Measurements from ENCODE around the gene MRPS18A. TPM values are rescaled to one million over a fixed set of nuclear protein-coding genes. Genes with fewer than 3 reads are reported as not detected.

MRPS18A gene
- total RNA-seq, 1 donor from 2014 or later, result 49.1 TPM

DNA sequence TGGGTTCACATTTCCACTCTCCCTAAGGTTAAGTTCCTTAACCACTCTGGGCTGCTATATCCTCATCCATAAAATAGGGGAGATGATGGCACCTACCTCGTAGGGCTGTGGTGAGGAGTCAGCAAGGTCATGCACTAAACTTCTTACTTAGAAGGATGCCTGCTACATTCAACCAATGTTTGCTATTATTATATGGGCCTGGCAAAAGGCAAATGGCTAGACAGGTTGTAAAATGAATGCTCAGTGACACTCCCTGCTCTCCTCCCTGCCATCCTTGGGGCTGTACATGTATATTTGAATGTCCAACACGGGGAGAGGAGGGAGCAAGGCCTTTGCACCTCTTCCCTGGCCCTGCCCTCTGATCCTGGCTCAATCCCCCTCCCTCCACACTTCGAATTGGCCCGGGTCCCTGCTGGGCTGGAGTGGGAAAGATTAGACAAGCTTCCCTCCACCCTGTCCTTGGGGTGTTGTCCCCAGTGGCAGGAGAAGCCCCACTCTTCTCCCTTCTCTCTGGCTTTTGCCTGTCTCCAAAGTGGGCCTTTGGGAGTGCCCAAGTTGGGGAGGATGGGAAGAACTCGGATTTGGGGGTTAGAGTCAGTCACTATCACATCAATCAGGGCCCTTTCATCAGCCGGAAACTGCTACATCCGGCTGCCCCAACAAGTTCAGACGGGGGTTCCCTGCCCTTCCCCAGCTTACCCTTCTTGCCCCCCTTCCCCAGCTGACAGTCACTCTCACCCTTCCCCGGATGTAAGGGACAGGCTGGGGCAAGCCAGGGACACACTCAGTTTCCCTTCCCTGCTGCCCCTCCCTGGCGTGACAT lies 46.1 kb upstream of the MRPS18A start:
- Mint-ChIP-seq H3K4me3 (no peak overlapping the region), H3K36me3 (no peaks in the 10 kb centered on the region), H3K4me1 (ENCODE audit: unreplicated experiment) (no peaks in the 10 kb centered on the region), H3K27ac (no peak overlapping the region), H3K27me3 (no peaks in the 10 kb centered on the region), H3K9me3 (peaks cover 4% of the 10 kb centered on the region)
- TF ChIP-seq, protein P1, sequence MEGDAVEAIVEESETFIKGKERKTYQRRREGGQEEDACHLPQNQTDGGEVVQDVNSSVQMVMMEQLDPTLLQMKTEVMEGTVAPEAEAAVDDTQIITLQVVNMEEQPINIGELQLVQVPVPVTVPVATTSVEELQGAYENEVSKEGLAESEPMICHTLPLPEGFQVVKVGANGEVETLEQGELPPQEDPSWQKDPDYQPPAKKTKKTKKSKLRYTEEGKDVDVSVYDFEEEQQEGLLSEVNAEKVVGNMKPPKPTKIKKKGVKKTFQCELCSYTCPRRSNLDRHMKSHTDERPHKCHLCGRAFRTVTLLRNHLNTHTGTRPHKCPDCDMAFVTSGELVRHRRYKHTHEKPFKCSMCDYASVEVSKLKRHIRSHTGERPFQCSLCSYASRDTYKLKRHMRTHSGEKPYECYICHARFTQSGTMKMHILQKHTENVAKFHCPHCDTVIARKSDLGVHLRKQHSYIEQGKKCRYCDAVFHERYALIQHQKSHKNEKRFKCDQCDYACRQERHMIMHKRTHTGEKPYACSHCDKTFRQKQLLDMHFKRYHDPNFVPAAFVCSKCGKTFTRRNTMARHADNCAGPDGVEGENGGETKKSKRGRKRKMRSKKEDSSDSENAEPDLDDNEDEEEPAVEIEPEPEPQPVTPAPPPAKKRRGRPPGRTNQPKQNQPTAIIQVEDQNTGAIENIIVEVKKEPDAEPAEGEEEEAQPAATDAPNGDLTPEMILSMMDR (conservative IDR thresholded peaks at IDR 0.05), result no peak
- no peak for DNase-seq (ENCODE audit: extremely low spot score, unreplicated experiment)

DNA sequence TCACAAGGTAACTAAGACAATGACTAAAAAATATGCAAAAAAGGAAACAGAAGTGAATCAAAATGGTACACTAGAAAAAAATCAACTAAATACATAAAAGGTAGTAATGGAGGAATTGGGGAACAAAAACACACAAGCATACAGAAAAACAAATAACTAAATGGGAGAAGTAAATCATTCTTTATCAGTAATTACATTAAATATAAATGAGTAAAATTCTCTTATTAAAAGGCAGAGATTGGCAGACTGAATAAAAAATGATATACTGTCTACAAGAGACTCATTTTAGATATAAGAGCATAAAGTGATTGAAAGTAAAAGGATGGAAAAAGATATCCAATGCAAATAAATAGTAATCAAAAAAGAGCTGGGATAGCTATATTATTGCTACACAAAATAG lies 43.0 kb upstream of the MRPS18A start:
- DNase-seq (ENCODE audit: extremely low spot score, unreplicated experiment), result no peak
- peaks cover 3% of the 10 kb centered on the region for H3K27me3 Mint-ChIP-seq
- H3K9me3 Mint-ChIP-seq, result peaks cover 4% of the 10 kb centered on the region
- H3K36me3 Mint-ChIP-seq, result no peaks in the 10 kb centered on the region
- TF ChIP-seq, protein P1 (conservative IDR thresholded peaks at IDR 0.05), result no peak
- H3K4me3 Mint-ChIP-seq, result no peak overlapping the region
- H3K4me1 Mint-ChIP-seq (ENCODE audit: unreplicated experiment), result peaks cover 4% of the 10 kb centered on the region
- H3K27ac Mint-ChIP-seq, result no peak overlapping the region

DNA sequence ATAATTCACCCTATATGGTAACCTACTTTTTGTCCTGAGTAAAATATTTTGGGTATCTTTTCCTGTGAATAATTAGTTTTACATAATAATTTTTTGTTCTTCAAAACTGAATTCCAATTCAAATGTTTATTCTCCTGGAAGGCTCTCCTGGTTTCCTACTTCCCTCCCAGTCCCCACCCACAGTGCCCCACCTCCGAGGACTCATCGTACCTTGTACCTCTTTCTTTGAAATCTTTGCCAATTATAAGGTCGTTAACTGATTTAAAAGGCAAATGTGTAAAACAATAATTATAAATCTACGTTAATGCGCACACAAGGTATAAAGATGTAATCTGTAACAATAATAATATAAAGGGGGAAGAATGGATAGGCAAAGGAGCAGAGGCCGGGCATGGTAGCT lies 41.9 kb upstream of the MRPS18A start:
- Mint-ChIP-seq H3K27me3 (peaks cover 3% of the 10 kb centered on the region), H3K9me3 (peaks cover 4% of the 10 kb centered on the region), H3K4me1 (ENCODE audit: unreplicated experiment) (peaks cover 4% of the 10 kb centered on the region), H3K36me3 (no peaks in the 10 kb centered on the region), H3K4me3 (no peak overlapping the region), H3K27ac (no peak overlapping the region)
- TF ChIP-seq, protein P1 (conservative IDR thresholded peaks at IDR 0.05), result no peak
- DNase-seq (ENCODE audit: extremely low spot score, unreplicated experiment), result no peak

DNA sequence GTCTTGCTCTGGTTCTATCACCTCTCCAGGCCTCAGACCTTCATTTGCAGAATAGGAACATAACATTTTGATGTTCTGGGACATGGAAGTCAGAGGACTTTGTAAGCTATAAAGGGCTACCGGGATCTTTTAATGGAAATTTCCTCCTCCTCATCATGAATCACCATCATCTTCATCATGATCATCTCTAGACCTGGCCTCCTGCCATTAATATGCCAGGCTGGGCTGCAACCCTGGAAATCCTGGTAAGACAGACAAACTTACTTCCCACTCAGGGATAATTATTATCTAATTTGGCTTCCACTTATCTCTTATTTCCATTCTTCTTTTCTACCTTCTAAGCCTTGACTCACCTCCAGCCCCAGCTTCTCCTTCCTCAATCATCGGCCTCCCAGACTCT lies 41.0 kb upstream of the MRPS18A start:
- Mint-ChIP-seq H3K36me3 (no peaks in the 10 kb centered on the region), H3K27ac (no peak overlapping the region), H3K9me3 (peaks cover 4% of the 10 kb centered on the region), H3K4me1 (ENCODE audit: unreplicated experiment) (peaks cover 7% of the 10 kb centered on the region), H3K27me3 (peaks cover 3% of the 10 kb centered on the region), H3K4me3 (no peak overlapping the region)
- DNase-seq (ENCODE audit: extremely low spot score, unreplicated experiment), result no peak
- TF ChIP-seq, protein P1 (conservative IDR thresholded peaks at IDR 0.05), result no peak

DNA sequence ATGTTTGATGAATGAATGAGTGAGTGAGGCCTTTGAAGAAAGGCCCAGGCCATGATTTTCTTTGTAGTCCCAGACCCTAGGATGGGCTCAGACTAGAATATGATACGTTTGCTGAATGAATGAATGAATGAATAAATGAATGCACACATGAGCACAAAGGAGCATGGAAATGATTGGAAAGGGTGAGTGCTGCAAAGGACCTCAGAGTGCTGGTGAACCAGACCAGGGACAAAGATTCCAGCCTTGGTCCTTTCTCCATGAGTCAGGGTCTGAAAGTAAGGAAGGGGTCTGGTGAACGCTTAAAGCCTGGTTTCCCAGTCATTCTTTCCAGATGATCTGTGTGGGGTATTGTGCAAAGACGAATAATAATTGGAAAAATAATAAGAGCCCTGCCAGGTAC lies 40.0 kb upstream of the MRPS18A start:
- Mint-ChIP-seq H3K27me3 (peaks cover 3% of the 10 kb centered on the region), H3K9me3 (peaks cover 4% of the 10 kb centered on the region), H3K36me3 (no peaks in the 10 kb centered on the region), H3K4me3 (no peak overlapping the region), H3K4me1 (ENCODE audit: unreplicated experiment) (peaks cover 8% of the 10 kb centered on the region), H3K27ac (no peak overlapping the region)
- no peak for DNase-seq (ENCODE audit: extremely low spot score, unreplicated experiment)
- TF ChIP-seq, protein P1 (conservative IDR thresholded peaks at IDR 0.05), result no peak

All from type B pancreatic cell (in vitro differentiated cells).